IMR-90 (cell line): ENCODE measurements around the gene SYNGR2. TPM values are rescaled to one million over a fixed set of nuclear protein-coding genes. Genes with fewer than 3 reads are reported as not detected.

Experiments used
- ATAC-seq: fragments of 200-7000 bp; cut with Tn5 transposase; 2 replicates; pipeline ENCODE4 v1.9.1; 2020; ENCODE audit warnings: low read depth, mild to moderate bottlenecking, moderate library complexity
- BruUV-seq: library from RNA; stranded (reverse); fragments of 400-500 nt; replicated peaks from 2 replicates; lab custom pipeline; 2021; lab: Mats Ljungman, UMichigan
- CTCF ChIA-PET: fragments of 300-600 bp; formaldehyde crosslinking; extraction: SDS; loops from one replicate; lab custom pipeline; 2021; ENCODE audit warnings: antibody characterized with exemption; lab: Yijun Ruan, JAX
- POLR2A ChIA-PET: fragments of 300-600 bp; sonication (Branson Sonifier 250); formaldehyde crosslinking; loops from one replicate; lab custom pipeline; 2022; ENCODE audit warnings: antibody characterized with exemption; ENCODE audit not compliant: unreplicated experiment; lab: Charles Lee
- DNase-seq: peaks from one replicate; pipeline ENCODE4 v3.0.0; 2013
- H2AFZ ChIP-seq: replicated peaks from 2 replicates; pipeline ENCODE3; 2013; ENCODE audit warnings: low read length, mild to moderate bottlenecking; ENCODE audit not compliant: poor library complexity
- H2AK5ac ChIP-seq: 2 replicates; pipeline ENCODE4 v1.6.1; 2013; ENCODE audit warnings: low read depth, low read length, inconsistent platforms
- H2AK9ac ChIP-seq: replicated peaks from 2 replicates; pipeline ENCODE3; 2013; ENCODE audit warnings: mild to moderate bottlenecking, low read depth, low read length, moderate library complexity; ENCODE audit not compliant: poor library complexity
- H2BK120ac ChIP-seq: 2 replicates; pipeline ENCODE4 v1.6.1; 2013; ENCODE audit warnings: low read depth, low read length, inconsistent platforms
- H2BK15ac ChIP-seq: 3 replicates; pipeline ENCODE4 v1.6.1; 2013; ENCODE audit warnings: low read depth, low read length, inconsistent platforms
- H2BK20ac ChIP-seq: 2 replicates; pipeline ENCODE4 v1.6.1; 2013; ENCODE audit warnings: low read depth, mild to moderate bottlenecking, inconsistent platforms, low read length, moderate library complexity
- H2BK5ac ChIP-seq: 2 replicates; pipeline ENCODE4 v1.6.1; 2013; ENCODE audit warnings: mild to moderate bottlenecking, low read depth, low read length, inconsistent platforms; ENCODE audit not compliant: poor library complexity, severe bottlenecking
- H3K14ac ChIP-seq: replicated peaks from 2 replicates; pipeline ENCODE4 v1.6.1; 2013; ENCODE audit warnings: low read depth, low read length, inconsistent platforms
- H3K18ac ChIP-seq: 2 replicates; pipeline ENCODE4 v1.6.1; 2013; ENCODE audit warnings: low read depth, low read length, control low read depth
- H3K23ac ChIP-seq: 2 replicates; pipeline ENCODE4 v1.6.1; 2013; ENCODE audit warnings: low read depth, low read length, inconsistent platforms
- H3K27ac ChIP-seq: 2 replicates; pipeline ENCODE4 v1.5.1; 2013; ENCODE audit warnings: mild to moderate bottlenecking, control low read depth, low read length; ENCODE audit not compliant: insufficient read depth
- H3K27me3 ChIP-seq: 2 replicates; pipeline ENCODE4 v1.6.1; 2013; ENCODE audit warnings: low read length; ENCODE audit not compliant: control insufficient read depth, insufficient read depth
- H3K36me3 ChIP-seq: 2 replicates; pipeline ENCODE4 v1.6.1; 2013; ENCODE audit warnings: low read length, mixed read lengths; ENCODE audit not compliant: control insufficient read depth, insufficient read depth
- H3K4ac ChIP-seq: 2 replicates; pipeline ENCODE4 v1.6.1; 2013; ENCODE audit warnings: low read depth, low read length, inconsistent platforms
- H3K4me1 ChIP-seq: 2 replicates; pipeline ENCODE4 v1.6.1; 2013; ENCODE audit warnings: low read length, mixed read lengths; ENCODE audit not compliant: control insufficient read depth, insufficient read depth
- H3K4me2 ChIP-seq: 2 replicates; pipeline ENCODE4 v1.6.1; 2013; ENCODE audit warnings: low read depth, mild to moderate bottlenecking, control low read depth, low read length, moderate library complexity
- H3K4me3 ChIP-seq: 2 replicates; pipeline ENCODE4 v1.5.1; 2013; ENCODE audit warnings: low read depth, mild to moderate bottlenecking, control low read depth, low read length, moderate library complexity; ENCODE audit not compliant: insufficient read depth
- H3K56ac ChIP-seq: 2 replicates; pipeline ENCODE4 v1.6.1; 2013; ENCODE audit warnings: low read length, inconsistent platforms; ENCODE audit not compliant: insufficient read depth; ENCODE audit errors: extremely low read depth
- H3K79me1 ChIP-seq, 2 experiments: 2 replicates each; pipeline ENCODE4 v1.6.1; 2013; ENCODE audit warnings: low read length in 2 of 2, inconsistent platforms in 1 of 2, low read depth in 1 of 2
- H3K9ac ChIP-seq: 2 replicates; pipeline ENCODE4 v1.6.1; 2013; ENCODE audit warnings: low read depth, low read length, control low read depth
- H3K9me1 ChIP-seq: 2 replicates; pipeline ENCODE4 v1.6.1; 2013; ENCODE audit warnings: low read length, inconsistent platforms; ENCODE audit not compliant: insufficient read depth
- H3K9me3 ChIP-seq: 2 replicates; pipeline ENCODE4 v1.6.1; 2013; ENCODE audit warnings: low read length; ENCODE audit not compliant: control insufficient read depth, insufficient read depth
- H4K20me1 ChIP-seq: 2 replicates; pipeline ENCODE4 v1.6.1; 2013; ENCODE audit warnings: low read length, inconsistent platforms; ENCODE audit not compliant: insufficient read depth
- H4K5ac ChIP-seq: 2 replicates; pipeline ENCODE4 v1.6.1; 2013; ENCODE audit warnings: mild to moderate bottlenecking, low read depth, low read length, control low read depth
- H4K8ac ChIP-seq, 2 experiments: 2 replicates each; pipeline ENCODE4 v1.6.1; 2013; ENCODE audit warnings: low read depth in 2 of 2, low read length in 2 of 2, control low read depth in 1 of 2, inconsistent platforms in 1 of 2
- H4K91ac ChIP-seq: 2 replicates; pipeline ENCODE4 v1.6.1; 2013; ENCODE audit warnings: low read depth, low read length, inconsistent platforms; ENCODE audit not compliant: insufficient read depth
- BHLHE40 ChIP-seq: fragments of 150-350 bp; IDR thresholded peaks from 2 replicates; pipeline ENCODE4 v1.6.1; 2016; ENCODE audit warnings: mild to moderate bottlenecking, low read depth, low read length
- CHD1 ChIP-seq: IDR thresholded peaks from 2 replicates; pipeline ENCODE4 v1.6.1; 2012; ENCODE audit warnings: low read depth, low read length, improper control_type of control experiment
- CTCF ChIP-seq: conservative IDR thresholded peaks from 2 replicates; pipeline ENCODE4 v1.5.1; 2012; ENCODE audit warnings: mild to moderate bottlenecking, low read depth, low read length, improper control_type of control experiment
- ELK1 ChIP-seq: fragments of 150-350 bp; IDR thresholded peaks from 2 replicates; pipeline ENCODE4 v1.6.1; 2016; ENCODE audit warnings: low read depth, mild to moderate bottlenecking, low read length, moderate library complexity, borderline replicate concordance
- FOS ChIP-seq: fragments of 150-350 bp; IDR thresholded peaks from 2 replicates; pipeline ENCODE4 v1.6.1; 2016; ENCODE audit warnings: low read depth, low read length
- MAFK ChIP-seq: IDR thresholded peaks from 2 replicates; pipeline ENCODE4 v1.6.1; 2012; ENCODE audit warnings: low read depth, low read length, improper control_type of control experiment
- MAZ ChIP-seq: IDR thresholded peaks from 2 replicates; pipeline ENCODE4 v1.6.1; 2012; ENCODE audit warnings: low read depth, mild to moderate bottlenecking, low read length, improper control_type of control experiment, moderate library complexity, borderline replicate concordance
- MXI1 ChIP-seq: IDR thresholded peaks from 2 replicates; pipeline ENCODE4 v1.6.1; 2012; ENCODE audit warnings: low read depth, mild to moderate bottlenecking, low read length, moderate library complexity, borderline replicate concordance
- NFE2L2 ChIP-seq: fragments of 150-350 bp; IDR thresholded peaks from 2 replicates; pipeline ENCODE4 v1.6.1; 2016; ENCODE audit warnings: low read depth, mild to moderate bottlenecking, low read length
- POLR2A ChIP-seq: IDR thresholded peaks from 2 replicates; pipeline ENCODE4 v1.6.1; 2012; ENCODE audit warnings: mild to moderate bottlenecking, low read depth, low read length
- RAD21 ChIP-seq: IDR thresholded peaks from 2 replicates; pipeline ENCODE4 v1.6.1; 2012; ENCODE audit warnings: low read length, improper control_type of control experiment
- RCOR1 ChIP-seq: IDR thresholded peaks from 2 replicates; pipeline ENCODE4 v1.6.1; 2012; ENCODE audit warnings: mild to moderate bottlenecking, low read length, improper control_type of control experiment; ENCODE audit not compliant: insufficient replicate concordance
- RFX5 ChIP-seq: IDR thresholded peaks from 2 replicates; pipeline ENCODE4 v1.8.0; 2012; ENCODE audit warnings: low read depth, mild to moderate bottlenecking, low read length, moderate library complexity
- SMC3 ChIP-seq: fragments of 150-350 bp; IDR thresholded peaks from 2 replicates; pipeline ENCODE4 v1.6.1; 2016; ENCODE audit warnings: low read depth, mild to moderate bottlenecking, antibody characterized with exemption, low read length, moderate library complexity
- WGBS, 2 experiments: methylation state at CpG; one replicate each; pipeline versions ENCODE4 v1.1.5 to v1.1.7; 2013; ENCODE audit warnings: missing lambda C conversion rate in 2 of 2; ENCODE audit not compliant: insufficient read length in 1 of 2; ENCODE audit errors: extremely low coverage in 2 of 2; 5-methylcytosine and 5-hydroxymethylcytosine counted together
- dilution Hi-C: fragments of 300-500 bp; cut with HindIII; formaldehyde crosslinking; loops from one replicate; pipeline ENCODE4 v1.14.3; 2018; ENCODE audit warnings: low sequenced_read_pairs; ENCODE audit not compliant: unreplicated experiment
- in situ Hi-C: fragments of 300-500 bp; cut with MboI; formaldehyde crosslinking; loops from 3 replicates; pipeline ENCODE4 v1.14.3; 2019; ENCODE audit warnings: low sequenced_read_pairs, inconsistent platforms, mixed read lengths
- intact Hi-C: fragments of 100-400 bp; cut with micrococcal nuclease; formaldehyde crosslinking; loops from 2 replicates; pipeline ENCODE4 v1.10.0; 2022
- polyA plus RNA-seq, 3 experiments: library from polyadenylated mRNA; depleted of rRNA; stranded (reverse); fragments of >200 nt; gene quantifications; 2 replicates each; pipeline ENCODE4 v1.2.3, GENCODE V29; 2012; ENCODE audit warnings: low replicate concordance in 1 of 3
- total RNA-seq: library from RNA; depleted of rRNA; stranded (reverse); fragments of >200 nt; gene quantifications from 2 replicates; pipeline ENCODE4 v1.2.3, GENCODE V29; 2012
- TF ChIP-seq, protein P1 (sequence below): fragments of 150-350 bp; IDR thresholded peaks from 2 replicates; pipeline ENCODE4 v1.6.1; 2017; ENCODE audit warnings: mild to moderate bottlenecking, antibody characterized with exemption, low read length, low read depth

Gene SYNGR2
- total and polyA plus RNA-seq, 2 of the 4 experiments (the other 2 are of a cell fraction), result 11.1 to 63.1 TPM

DNA sequence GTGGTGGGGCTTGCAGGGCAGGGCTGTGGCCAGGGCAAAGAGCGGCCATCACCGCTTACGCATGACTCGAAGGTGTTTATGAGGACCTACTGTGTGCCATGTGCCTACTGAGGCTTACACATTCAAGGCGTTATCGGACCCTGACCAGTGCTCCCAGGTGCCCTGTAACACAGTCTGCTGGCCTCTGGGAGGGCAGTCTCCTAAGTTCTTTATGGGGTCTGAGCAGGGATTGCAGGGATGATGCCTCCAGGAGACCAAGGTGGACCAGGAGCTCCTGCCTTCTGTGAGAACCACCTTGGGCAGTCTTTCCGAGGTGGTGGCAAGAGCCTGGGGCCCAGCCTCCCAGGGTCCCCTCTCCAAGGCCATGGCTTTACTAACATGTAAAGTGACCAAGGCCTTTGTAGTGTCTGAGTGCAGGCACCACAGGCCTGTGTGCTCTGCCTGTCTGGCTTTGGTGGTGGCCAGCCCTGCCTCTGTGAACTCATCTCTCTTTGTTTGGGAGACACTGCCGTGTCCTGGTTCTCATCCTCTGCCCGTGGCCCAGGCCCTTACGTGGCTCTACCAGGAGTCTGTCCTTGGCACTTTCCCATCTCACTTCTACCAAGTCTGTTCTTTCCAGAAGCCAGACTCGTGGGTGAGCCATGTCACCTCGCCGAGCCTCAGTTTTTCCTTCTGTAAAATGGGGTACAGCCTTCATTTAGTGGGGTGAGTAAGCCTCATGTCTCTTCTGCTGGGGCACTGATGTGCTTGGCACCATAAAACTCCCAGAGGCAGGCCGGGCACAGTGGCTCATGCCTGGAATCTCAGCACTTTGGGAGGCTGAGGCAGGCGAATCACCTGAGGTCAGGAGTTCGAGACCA, 3.4 kb upstream of the SYNGR2 start:
- Histone ChIP-seq H2BK5ac (no peak overlapping the region), H3K9ac (no peak overlapping the region), H3K56ac (no peak overlapping the region), H3K36me3 (no peaks in the 10 kb centered on the region), H4K20me1 (peaks cover 2% of the 10 kb centered on the region; the same call in 1 of the 2 replicates), H2BK20ac (no peak overlapping the region), H3K9me1 (peaks cover 3% of the 10 kb centered on the region; the same call in 1 of the 2 replicates), H3K4me3 (no peak overlapping the region), H3K18ac (no peak overlapping the region), H3K27me3 (no peaks in the 10 kb centered on the region), H3K79me1 (peaks cover 0 to 15% of the 10 kb centered on the region in 2 experiments; a peak in 2 of 4 replicates), H2BK120ac (no peak overlapping the region), H4K5ac (no peak overlapping the region), H2AFZ (peak overlapping the region; percentile 11), H3K4me2 (no peak overlapping the region), H3K9me3 (no peaks in the 10 kb centered on the region), H2AK9ac (peak overlapping the region; percentile 16), H4K8ac (no peak overlapping the region), H2BK15ac (no peak overlapping the region), H3K27ac (no peak overlapping the region), H4K91ac (no peak overlapping the region), H3K14ac (no peak overlapping the region), H3K4me1 (peaks cover 2% of the 10 kb centered on the region), H3K23ac (no peak overlapping the region), H2AK5ac (no peak overlapping the region), H3K4ac (no peak overlapping the region)
- POLR2A ChIA-PET, result no interaction called here
- dilution Hi-C loops, result no loop called here
- CTCF ChIA-PET, result no interaction called here
- in situ Hi-C loops, result no loop called here
- DNase-seq (no peak), ATAC-seq (no peak)
- intact Hi-C loops, result no loop called here
- no TSS peak for BruUV-seq
- 91% methylated on average over 7 of the region's 16 CpGs; no CpG with 5 or more reads in 1 of the 2 experiments for WGBS, 2 experiments
- no peak for TF ChIP-seq ELK1
- no peak for TF ChIP-seq MAFK
- TF ChIP-seq RAD21, result no peak
- TF ChIP-seq RFX5, result no peak
- no peak for TF ChIP-seq CHD1
- TF ChIP-seq SMC3, result no peak
- TF ChIP-seq, protein P1, sequence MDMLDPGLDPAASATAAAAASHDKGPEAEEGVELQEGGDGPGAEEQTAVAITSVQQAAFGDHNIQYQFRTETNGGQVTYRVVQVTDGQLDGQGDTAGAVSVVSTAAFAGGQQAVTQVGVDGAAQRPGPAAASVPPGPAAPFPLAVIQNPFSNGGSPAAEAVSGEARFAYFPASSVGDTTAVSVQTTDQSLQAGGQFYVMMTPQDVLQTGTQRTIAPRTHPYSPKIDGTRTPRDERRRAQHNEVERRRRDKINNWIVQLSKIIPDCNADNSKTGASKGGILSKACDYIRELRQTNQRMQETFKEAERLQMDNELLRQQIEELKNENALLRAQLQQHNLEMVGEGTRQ, result no peak
- no peak for TF ChIP-seq NFE2L2
- TF ChIP-seq MAZ, result no peak
- TF ChIP-seq RCOR1, result no peak
- TF ChIP-seq BHLHE40, result no peak
- TF ChIP-seq MXI1, result no peak
- no peak for TF ChIP-seq CTCF
- no peak for TF ChIP-seq POLR2A
- no peak for TF ChIP-seq FOS
